ENCODE data around the gene CCDC197. TPM values are rescaled to one million over a fixed set of nuclear protein-coding genes. Genes with fewer than 3 reads are reported as not detected.

Gene CCDC197
- total RNA-seq, 2 donors from 2014 or later, result not detected

DNA sequence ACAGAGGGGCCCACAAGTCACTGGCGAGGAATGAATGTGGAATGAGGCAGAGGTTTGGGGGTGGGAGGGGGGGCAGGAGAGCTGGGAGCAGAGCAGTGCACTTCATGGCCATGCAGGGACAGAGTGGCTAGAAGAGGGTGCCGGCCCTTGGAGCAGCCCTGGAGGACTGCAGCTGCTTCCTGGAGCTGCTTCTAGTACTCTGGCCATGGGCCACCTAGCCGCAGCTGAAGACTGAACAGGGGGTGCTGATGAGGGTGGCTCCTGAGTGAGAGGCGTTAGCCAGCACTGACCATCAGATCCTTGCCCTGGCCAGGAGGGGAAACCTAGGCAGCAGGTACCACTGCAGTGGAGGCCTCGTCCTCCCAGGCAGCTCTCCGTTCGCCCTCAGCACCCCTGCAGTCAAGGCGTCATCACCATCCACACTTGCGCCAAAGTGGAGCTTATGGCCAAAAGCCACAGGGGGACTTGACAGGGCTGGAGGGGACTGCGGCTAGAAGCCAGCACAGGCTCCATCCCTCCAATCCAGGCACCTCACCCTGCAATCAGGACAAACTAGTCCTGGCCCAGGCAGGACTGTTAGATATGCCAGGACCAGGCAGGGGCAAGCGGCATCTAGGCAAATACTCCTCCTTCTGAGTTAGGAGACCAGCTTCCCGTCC lies 45.5 kb downstream of the CCDC197 start:
- TF ChIP-seq, protein P1, sequence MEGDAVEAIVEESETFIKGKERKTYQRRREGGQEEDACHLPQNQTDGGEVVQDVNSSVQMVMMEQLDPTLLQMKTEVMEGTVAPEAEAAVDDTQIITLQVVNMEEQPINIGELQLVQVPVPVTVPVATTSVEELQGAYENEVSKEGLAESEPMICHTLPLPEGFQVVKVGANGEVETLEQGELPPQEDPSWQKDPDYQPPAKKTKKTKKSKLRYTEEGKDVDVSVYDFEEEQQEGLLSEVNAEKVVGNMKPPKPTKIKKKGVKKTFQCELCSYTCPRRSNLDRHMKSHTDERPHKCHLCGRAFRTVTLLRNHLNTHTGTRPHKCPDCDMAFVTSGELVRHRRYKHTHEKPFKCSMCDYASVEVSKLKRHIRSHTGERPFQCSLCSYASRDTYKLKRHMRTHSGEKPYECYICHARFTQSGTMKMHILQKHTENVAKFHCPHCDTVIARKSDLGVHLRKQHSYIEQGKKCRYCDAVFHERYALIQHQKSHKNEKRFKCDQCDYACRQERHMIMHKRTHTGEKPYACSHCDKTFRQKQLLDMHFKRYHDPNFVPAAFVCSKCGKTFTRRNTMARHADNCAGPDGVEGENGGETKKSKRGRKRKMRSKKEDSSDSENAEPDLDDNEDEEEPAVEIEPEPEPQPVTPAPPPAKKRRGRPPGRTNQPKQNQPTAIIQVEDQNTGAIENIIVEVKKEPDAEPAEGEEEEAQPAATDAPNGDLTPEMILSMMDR (conservative IDR thresholded peaks at IDR 0.05), result no peak
- H3K9me3 Mint-ChIP-seq, result no peaks in the 10 kb centered on the region
- no peaks in the 10 kb centered on the region for H3K4me1 ChIP-seq (ENCODE audit: control insufficient read depth, insufficient read depth, low read length)
- H3K9ac ChIP-seq (ENCODE audit: extremely low read depth, low read length, poor library complexity, severe bottlenecking), result no peak overlapping the region
- peaks cover 13% of the 10 kb centered on the region for H3K36me3 ChIP-seq (ENCODE audit: control insufficient read depth, insufficient read depth, low read length)
- no peak overlapping the region for H3K27ac Mint-ChIP-seq
- H3K27me3 ChIP-seq (ENCODE audit: control insufficient read depth, insufficient read depth, low read length, poor library complexity, severe bottlenecking), result no peaks in the 10 kb centered on the region
- H3K4me3 Mint-ChIP-seq, result no peak overlapping the region
- WGBS, 2 experiments (ENCODE audit: insufficient coverage in 1 of 2, insufficient read length in 1 of 2), result 90 to 91% methylated on average over 2 to 12 of the region's 12 CpGs
- no peaks in the 10 kb centered on the region for H3K27me3 Mint-ChIP-seq (ENCODE audit: insufficient read depth)
- H3K36me3 Mint-ChIP-seq (ENCODE audit: low read depth), result peaks cover 26% of the 10 kb centered on the region
- H3K9me3 ChIP-seq (ENCODE audit: control insufficient read depth, low read length), result no peaks in the 10 kb centered on the region
- H3K4me3 ChIP-seq (ENCODE audit: low read length), result no peak overlapping the region
- no peak for DNase-seq
- H3K27ac ChIP-seq (ENCODE audit: low read depth, low read length), result no peak overlapping the region
- H3K4me1 Mint-ChIP-seq, result no peaks in the 10 kb centered on the region

DNA sequence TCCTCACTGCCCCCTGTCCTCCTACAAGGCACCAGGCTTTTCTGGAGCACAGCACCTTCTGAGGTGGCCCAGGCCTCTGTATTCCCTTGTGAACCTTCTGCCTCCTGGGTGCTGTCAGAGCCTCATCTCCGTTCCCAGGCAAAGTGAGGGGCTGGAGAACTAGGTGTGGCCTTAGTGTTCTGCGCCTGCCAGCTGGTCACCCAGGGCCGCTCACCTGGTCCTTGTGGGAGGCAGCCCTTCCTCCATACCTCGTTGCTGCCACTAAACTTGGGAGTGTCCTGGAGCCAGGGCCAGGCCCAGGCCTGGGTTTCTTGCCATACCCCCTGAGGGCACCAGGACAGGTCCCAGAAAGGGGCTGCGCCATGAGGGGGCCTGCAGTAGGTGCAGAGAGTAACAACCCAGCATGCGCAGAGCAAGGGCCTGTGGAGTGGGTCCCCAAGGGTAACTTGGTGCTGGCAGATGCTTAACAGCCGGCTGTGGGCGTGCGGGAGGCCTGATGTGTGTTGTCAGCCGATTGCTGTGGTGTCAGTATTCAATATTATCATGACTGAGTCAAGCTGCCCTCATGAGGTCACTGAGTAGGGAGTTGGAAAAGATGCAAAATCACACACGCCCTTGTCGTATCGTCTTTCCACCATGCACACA lies 46.1 kb downstream of the CCDC197 start:
- Mint-ChIP-seq H3K36me3 (ENCODE audit: low read depth) (peaks cover 32% of the 10 kb centered on the region), H3K27ac (no peak overlapping the region), H3K4me3 (no peak overlapping the region), H3K9me3 (no peaks in the 10 kb centered on the region), H3K4me1 (no peaks in the 10 kb centered on the region), H3K27me3 (ENCODE audit: insufficient read depth) (no peaks in the 10 kb centered on the region)
- Histone ChIP-seq H3K9ac (ENCODE audit: extremely low read depth, low read length, poor library complexity, severe bottlenecking) (no peak overlapping the region), H3K9me3 (ENCODE audit: control insufficient read depth, low read length) (no peaks in the 10 kb centered on the region), H3K4me3 (ENCODE audit: low read length) (no peak overlapping the region), H3K27me3 (ENCODE audit: control insufficient read depth, insufficient read depth, low read length, poor library complexity, severe bottlenecking) (no peaks in the 10 kb centered on the region), H3K27ac (ENCODE audit: low read depth, low read length) (no peak overlapping the region), H3K36me3 (ENCODE audit: control insufficient read depth, insufficient read depth, low read length) (peaks cover 20% of the 10 kb centered on the region), H3K4me1 (ENCODE audit: control insufficient read depth, insufficient read depth, low read length) (no peaks in the 10 kb centered on the region)
- TF ChIP-seq, protein P1 (conservative IDR thresholded peaks at IDR 0.05), result no peak
- DNase-seq, result no peak
- 91 to 97% methylated on average over 4 to 13 of the region's 13 CpGs for WGBS, 2 experiments (ENCODE audit: insufficient coverage in 1 of 2, insufficient read length in 1 of 2)

DNA sequence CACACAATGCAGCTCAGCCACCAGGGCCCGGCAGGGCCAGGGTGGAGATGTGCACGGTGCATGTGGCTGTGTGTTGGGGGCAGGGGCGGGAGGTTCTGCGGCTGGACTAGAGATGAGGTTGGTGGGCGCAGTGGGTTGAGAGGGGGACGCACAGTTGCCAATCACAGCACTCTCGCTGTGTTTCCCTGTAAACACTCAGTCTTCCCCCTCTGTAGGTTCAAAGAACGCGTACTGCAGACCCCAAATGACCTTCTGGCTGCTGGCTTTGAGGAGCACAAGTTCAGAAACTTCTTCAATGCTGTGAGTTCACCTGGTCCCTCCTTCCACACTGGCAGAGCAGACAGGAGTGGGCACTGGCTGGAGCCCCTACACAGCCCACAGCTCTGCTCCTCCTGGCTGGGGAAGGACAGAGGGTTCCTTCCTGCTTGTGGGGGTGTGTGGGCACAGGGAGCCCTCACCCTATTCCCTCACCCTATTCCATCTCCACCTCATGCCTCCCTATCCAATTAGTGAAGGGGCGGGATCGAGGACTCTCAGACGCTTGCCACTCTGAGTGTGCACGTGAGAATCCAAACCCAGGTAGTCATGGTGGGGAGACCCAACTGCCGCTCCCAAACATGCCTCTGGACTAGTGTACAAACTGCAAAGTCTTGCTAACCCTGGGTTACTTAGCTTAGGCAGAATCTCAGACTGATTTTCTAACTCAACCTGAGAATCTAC lies 46.8 kb downstream of the CCDC197 start:
- Histone ChIP-seq H3K36me3 (ENCODE audit: control insufficient read depth, insufficient read depth, low read length) (peaks cover 27% of the 10 kb centered on the region), H3K9me3 (ENCODE audit: control insufficient read depth, low read length) (no peaks in the 10 kb centered on the region), H3K9ac (ENCODE audit: extremely low read depth, low read length, poor library complexity, severe bottlenecking) (no peak overlapping the region), H3K4me3 (ENCODE audit: low read length) (no peak overlapping the region), H3K27me3 (ENCODE audit: control insufficient read depth, insufficient read depth, low read length, poor library complexity, severe bottlenecking) (no peaks in the 10 kb centered on the region), H3K4me1 (ENCODE audit: control insufficient read depth, insufficient read depth, low read length) (no peaks in the 10 kb centered on the region), H3K27ac (ENCODE audit: low read depth, low read length) (no peak overlapping the region)
- H3K27me3 Mint-ChIP-seq (ENCODE audit: insufficient read depth), result no peaks in the 10 kb centered on the region
- no peak overlapping the region for H3K27ac Mint-ChIP-seq
- no peaks in the 10 kb centered on the region for H3K9me3 Mint-ChIP-seq
- WGBS, 2 experiments (ENCODE audit: insufficient coverage in 1 of 2, insufficient read length in 1 of 2), result 94 to 99% methylated on average over 9 to 14 of the region's 14 CpGs
- TF ChIP-seq, protein P1 (conservative IDR thresholded peaks at IDR 0.05), result no peak
- no peaks in the 10 kb centered on the region for H3K4me1 Mint-ChIP-seq
- H3K4me3 Mint-ChIP-seq, result no peak overlapping the region
- peaks cover 33% of the 10 kb centered on the region for H3K36me3 Mint-ChIP-seq (ENCODE audit: low read depth)
- DNase-seq, result no peak
